Right kidney (tissue), 9 donors: ENCODE results near the gene GBF1.
"Not testable (repeated sequence)": the region's sequence is repeated elsewhere in the genome, so short reads cannot be mapped to it uniquely, and the experiment has no call there.

Source experiments
- DNase-seq: peaks from one replicate; pipeline ENCODE4 v3.0.0-alpha.2; 2016
- long read RNA-seq, 8 donors: transcript quantifications; one replicate each; lab custom pipeline, GENCODE V29; 2026

The GBF1 gene
- long read RNA-seq, donor 1, partial matches to known transcripts = 5 of 5 reads
- long read RNA-seq, donor 1, other reads (novel, unspliced or antisense) = 0 of 5 reads
- long read RNA-seq, donor 2, partial matches to known transcripts = 8 of 8 reads
- long read RNA-seq, donor 2, other reads (novel, unspliced or antisense) = 0 of 8 reads
- long read RNA-seq, donor 3 = 0 reads
- long read RNA-seq, donor 4, partial matches to known transcripts = 35 of 35 reads
- long read RNA-seq, donor 4, other reads (novel, unspliced or antisense) = 0 of 35 reads
- long read RNA-seq, donor 5, partial matches to known transcripts = 16 of 16 reads
- long read RNA-seq, donor 5, other reads (novel, unspliced or antisense) = 0 of 16 reads
- long read RNA-seq, donor 6, partial matches to known transcripts = 39 of 39 reads
- long read RNA-seq, donor 6, other reads (novel, unspliced or antisense) = 0 of 39 reads
- long read RNA-seq, donor 7, partial matches to known transcripts = 11 of 11 reads
- long read RNA-seq, donor 7, other reads (novel, unspliced or antisense) = 0 of 11 reads
- long read RNA-seq, donor 8, partial matches to known transcripts = 50 of 50 reads
- long read RNA-seq, donor 8, other reads (novel, unspliced or antisense) = 0 of 50 reads

- peak; percentile 96 for DNase-seq
Measured at GRCh38 chr10:102245082-102245931, at the start of gene GBF1. GBF1 (plus strand) TSS chr10:102245532; CDS start chr10:102258939, 13,407 bp downstream.

GRCh38 chr10:102196893-102197292 lies 48.4 kb upstream of the GBF1 start:
- DNase-seq = no peak

- DNase-seq = no peak
Measured at GRCh38 chr10:102198027-102198426, 47.3 kb upstream of the GBF1 start.

- no peak for DNase-seq
Measured at GRCh38 chr10:102200751-102201640, 44.3 kb upstream of the GBF1 start.

- no peak for DNase-seq
Measured at GRCh38 chr10:102202386-102202785, 42.9 kb upstream of the GBF1 start.

GRCh38 chr10:102208311-102209035 lies 36.9 kb upstream of the GBF1 start:
- no peak for DNase-seq

- no peak for DNase-seq
Measured at GRCh38 chr10:102211615-102212299, 33.6 kb upstream of the GBF1 start.

- DNase-seq = not testable (repeated sequence)
Measured at GRCh38 chr10:102213599-102213998, 31.7 kb upstream of the GBF1 start.

GRCh38 chr10:102219370-102219769 lies 26.0 kb upstream of the GBF1 start:
- no peak for DNase-seq

GRCh38 chr10:102220612-102221011 lies 24.7 kb upstream of the GBF1 start:
- DNase-seq = no peak

- no peak for DNase-seq
Measured at GRCh38 chr10:102222797-102223196, 22.5 kb upstream of the GBF1 start.

GRCh38 chr10:102225646-102226541 lies 19.4 kb upstream of the GBF1 start, which contains the start of gene ELOVL3:
ELOVL3 (plus strand) TSS chr10:102226299; CDS start chr10:102226549, 250 bp downstream.
- DNase-seq = peak; percentile 80

GRCh38 chr10:102226542-102226870 lies 18.8 kb upstream of the GBF1 start:
- DNase-seq = no peak

- DNase-seq = no peak
Measured at GRCh38 chr10:102227050-102227449, 18.3 kb upstream of the GBF1 start.

GRCh38 chr10:102229810-102230263 lies 15.5 kb upstream of the GBF1 start:
- peak; percentile 86 for DNase-seq

GRCh38 chr10:102230264-102230860 lies 15.0 kb upstream of the GBF1 start:
- DNase-seq = peak; percentile 68

GRCh38 chr10:102230861-102231356 lies 14.4 kb upstream of the GBF1 start:
- DNase-seq = peak; percentile 73
